HG02852 (cell line): Measurements from ENCODE around the gene PKD2L1.
"Not testable (repeated sequence)": the region's sequence is repeated elsewhere in the genome, so short reads cannot be mapped to it uniquely, and the experiment has no call there.

Source experiments
- ATAC-seq: cut with Tn5 transposase; IDR thresholded peaks from one replicate; pipeline ENCODE4 v1.9.1; 2021; ENCODE audit warnings: mild to moderate bottlenecking, moderate library complexity; ENCODE audit not compliant: unreplicated experiment

The PKD2L1 gene

GRCh38 chr10:100330079-100330478, at the start of gene PKD2L1:
TSS of gene PKD2L1 (minus strand) at chr10:100330228. CDS start at chr10:100330103, 125 bp downstream.
- no peak for ATAC-seq

- no peak for ATAC-seq
These were observed 47.8 kb upstream of the PKD2L1 start for GRCh38 chr10:100377830-100378229.

GRCh38 chr10:100376656-100377055, 46.6 kb upstream of the PKD2L1 start:
- not testable (repeated sequence) for ATAC-seq

- not testable (repeated sequence) for ATAC-seq
These were observed 44.8 kb upstream of the PKD2L1 start for GRCh38 chr10:100374677-100375353.

GRCh38 chr10:100374200-100374655, 44.2 kb upstream of the PKD2L1 start:
- no peak for ATAC-seq

- peak; percentile 94 for ATAC-seq
These were observed 43.5 kb upstream of the PKD2L1 start for GRCh38 chr10:100373298-100374199.

- ATAC-seq = no peak
These were observed 42.6 kb upstream of the PKD2L1 start for GRCh38 chr10:100372415-100373297.

GRCh38 chr10:100371482-100372027, 41.5 kb upstream of the PKD2L1 start:
- no peak for ATAC-seq

- no peak for ATAC-seq
These were observed 40.9 kb upstream of the PKD2L1 start for GRCh38 chr10:100370714-100371481.

- no peak for ATAC-seq
These were observed 38.7 kb upstream of the PKD2L1 start for GRCh38 chr10:100368721-100369120.

GRCh38 chr10:100364735-100365391, 34.8 kb upstream of the PKD2L1 start:
- no peak for ATAC-seq

- no peak for ATAC-seq
These were observed 34.1 kb upstream of the PKD2L1 start for GRCh38 chr10:100364175-100364574.

GRCh38 chr10:100362570-100363496, 32.8 kb upstream of the PKD2L1 start:
- ATAC-seq = no peak

- ATAC-seq = no peak
These were observed 30.2 kb upstream of the PKD2L1 start for GRCh38 chr10:100360234-100360633.

- ATAC-seq = no peak
These were observed 29.6 kb upstream of the PKD2L1 start for GRCh38 chr10:100359529-100360150.

GRCh38 chr10:100359030-100359432, 29.0 kb upstream of the PKD2L1 start:
- ATAC-seq = no peak

- no peak for ATAC-seq
These were observed 27.2 kb upstream of the PKD2L1 start for GRCh38 chr10:100357059-100357858.
